Neural crest cell (in vitro differentiated cells): ENCODE results near the gene PAQR7. TPM values are rescaled to one million over a fixed set of nuclear protein-coding genes. Genes with fewer than 3 reads are reported as not detected.

Experiments used
- DNase-seq: peaks from one replicate; pipeline ENCODE4 v3.0.0; 2021; ENCODE audit warnings: low read depth, mixed read lengths, low spot score
- H3K27ac Mint-ChIP-seq: one replicate; pipeline ENCODE4 v1.8.0; 2021; ENCODE audit warnings: mild to moderate bottlenecking, mixed read lengths; ENCODE audit not compliant: unreplicated experiment
- H3K27me3 Mint-ChIP-seq: 2 replicates; pipeline ENCODE4 v1.8.0; 2021; ENCODE audit warnings: low read depth, mild to moderate bottlenecking, mixed read lengths
- H3K36me3 Mint-ChIP-seq: 2 replicates; pipeline ENCODE4 v1.8.0; 2021; ENCODE audit warnings: low read depth, mild to moderate bottlenecking, mixed read lengths
- H3K4me1 Mint-ChIP-seq: 2 replicates; pipeline ENCODE4 v1.8.0; 2021; ENCODE audit warnings: mixed read lengths
- H3K4me3 Mint-ChIP-seq: one replicate; pipeline ENCODE4 v1.8.0; 2021; ENCODE audit warnings: mild to moderate bottlenecking, mixed read lengths
- H3K9me3 Mint-ChIP-seq: 2 replicates; pipeline ENCODE4 v1.8.0; 2021; ENCODE audit warnings: mixed read lengths
- total RNA-seq: library from RNA; stranded (reverse); gene quantifications from 2 replicates; pipeline ENCODE4 v1.2.1, GENCODE V29; 2021
- TF ChIP-seq, protein P1 (sequence below): fragments of 200-600 bp; sonication (generic); conservative IDR thresholded peaks from 2 replicates; pipeline ENCODE4 v1.5.0; 2021; ENCODE audit warnings: antibody characterized with exemption, mild to moderate bottlenecking

Gene PAQR7
- total RNA-seq, 1 donor from 2014 or later: 12.7 TPM

DNA sequence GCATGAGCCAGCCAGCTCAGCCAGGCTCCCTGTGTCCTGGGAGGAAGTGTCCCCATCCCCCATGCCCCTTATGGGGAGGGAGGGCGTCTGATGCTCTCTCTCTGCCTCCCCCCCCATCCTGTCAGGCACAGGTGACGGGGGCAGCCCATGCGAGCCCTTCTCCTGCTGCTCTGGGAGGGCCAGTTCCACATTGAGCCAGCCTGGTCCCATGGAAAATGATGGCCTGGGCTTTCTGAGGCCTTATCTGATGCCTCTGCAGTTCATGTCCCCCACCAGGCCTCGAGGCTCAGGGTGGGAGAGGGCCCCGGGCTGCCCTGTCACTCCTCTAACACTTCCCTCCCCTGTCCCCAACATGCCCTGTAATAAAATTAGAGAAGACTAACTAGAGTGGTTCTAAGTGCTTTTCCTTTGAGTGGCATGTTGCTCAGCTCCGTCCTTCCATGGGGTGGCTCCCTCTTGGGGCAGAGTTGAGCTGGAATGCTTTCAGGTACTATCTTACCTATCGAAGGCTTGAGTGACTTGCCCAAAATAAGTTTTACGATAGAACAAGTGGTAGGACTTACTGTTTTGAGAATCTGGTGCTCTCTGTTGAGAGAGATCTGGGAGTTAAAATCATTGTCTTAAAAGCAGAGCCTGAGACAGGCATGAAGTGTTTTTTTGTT is 57.5 kb downstream of the PAQR7 start:
- Mint-ChIP-seq H3K27ac (peak overlapping the region; percentile 97), H3K9me3 (no peaks in the 10 kb centered on the region), H3K36me3 (no peaks in the 10 kb centered on the region), H3K27me3 (peaks cover 11% of the 10 kb centered on the region), H3K4me3 (peak overlapping the region; percentile 98), H3K4me1 (peaks cover 38% of the 10 kb centered on the region)
- no peak for DNase-seq
- TF ChIP-seq, protein P1, sequence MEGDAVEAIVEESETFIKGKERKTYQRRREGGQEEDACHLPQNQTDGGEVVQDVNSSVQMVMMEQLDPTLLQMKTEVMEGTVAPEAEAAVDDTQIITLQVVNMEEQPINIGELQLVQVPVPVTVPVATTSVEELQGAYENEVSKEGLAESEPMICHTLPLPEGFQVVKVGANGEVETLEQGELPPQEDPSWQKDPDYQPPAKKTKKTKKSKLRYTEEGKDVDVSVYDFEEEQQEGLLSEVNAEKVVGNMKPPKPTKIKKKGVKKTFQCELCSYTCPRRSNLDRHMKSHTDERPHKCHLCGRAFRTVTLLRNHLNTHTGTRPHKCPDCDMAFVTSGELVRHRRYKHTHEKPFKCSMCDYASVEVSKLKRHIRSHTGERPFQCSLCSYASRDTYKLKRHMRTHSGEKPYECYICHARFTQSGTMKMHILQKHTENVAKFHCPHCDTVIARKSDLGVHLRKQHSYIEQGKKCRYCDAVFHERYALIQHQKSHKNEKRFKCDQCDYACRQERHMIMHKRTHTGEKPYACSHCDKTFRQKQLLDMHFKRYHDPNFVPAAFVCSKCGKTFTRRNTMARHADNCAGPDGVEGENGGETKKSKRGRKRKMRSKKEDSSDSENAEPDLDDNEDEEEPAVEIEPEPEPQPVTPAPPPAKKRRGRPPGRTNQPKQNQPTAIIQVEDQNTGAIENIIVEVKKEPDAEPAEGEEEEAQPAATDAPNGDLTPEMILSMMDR: peak; percentile 40

DNA sequence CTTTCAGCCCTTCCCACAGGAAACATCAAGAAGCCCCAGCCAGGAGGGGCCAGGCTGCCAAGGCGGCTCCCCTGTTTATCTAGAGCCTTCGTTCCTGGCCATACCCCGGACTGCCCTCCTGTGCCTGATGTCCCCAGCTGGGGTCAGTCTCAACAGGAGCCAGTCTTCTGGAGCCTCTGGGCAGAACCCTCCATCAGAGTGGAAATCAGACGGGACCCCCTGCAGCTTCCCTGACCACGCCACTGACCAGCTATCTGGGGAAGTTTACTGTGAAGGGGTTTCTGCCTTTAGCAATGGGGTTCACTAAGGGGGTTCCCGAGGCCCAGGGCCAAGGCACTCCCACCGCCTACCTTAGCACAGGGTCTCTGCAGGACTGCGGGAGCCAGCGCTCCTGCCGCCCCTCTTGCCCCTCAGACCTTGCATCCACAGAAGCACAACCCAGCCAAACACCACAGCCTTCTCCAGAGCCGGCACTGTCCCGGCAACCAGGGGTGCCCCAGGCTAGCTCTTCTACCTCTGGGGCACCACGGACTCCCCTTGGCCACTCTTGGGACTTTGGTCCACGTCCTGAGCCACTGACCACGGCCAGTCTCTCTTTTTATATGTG is 59.3 kb downstream of the PAQR7 start:
- Mint-ChIP-seq H3K4me3 (peak overlapping the region; percentile 65), H3K27me3 (peaks cover 11% of the 10 kb centered on the region)
- TF ChIP-seq, protein P1: no peak

DNA sequence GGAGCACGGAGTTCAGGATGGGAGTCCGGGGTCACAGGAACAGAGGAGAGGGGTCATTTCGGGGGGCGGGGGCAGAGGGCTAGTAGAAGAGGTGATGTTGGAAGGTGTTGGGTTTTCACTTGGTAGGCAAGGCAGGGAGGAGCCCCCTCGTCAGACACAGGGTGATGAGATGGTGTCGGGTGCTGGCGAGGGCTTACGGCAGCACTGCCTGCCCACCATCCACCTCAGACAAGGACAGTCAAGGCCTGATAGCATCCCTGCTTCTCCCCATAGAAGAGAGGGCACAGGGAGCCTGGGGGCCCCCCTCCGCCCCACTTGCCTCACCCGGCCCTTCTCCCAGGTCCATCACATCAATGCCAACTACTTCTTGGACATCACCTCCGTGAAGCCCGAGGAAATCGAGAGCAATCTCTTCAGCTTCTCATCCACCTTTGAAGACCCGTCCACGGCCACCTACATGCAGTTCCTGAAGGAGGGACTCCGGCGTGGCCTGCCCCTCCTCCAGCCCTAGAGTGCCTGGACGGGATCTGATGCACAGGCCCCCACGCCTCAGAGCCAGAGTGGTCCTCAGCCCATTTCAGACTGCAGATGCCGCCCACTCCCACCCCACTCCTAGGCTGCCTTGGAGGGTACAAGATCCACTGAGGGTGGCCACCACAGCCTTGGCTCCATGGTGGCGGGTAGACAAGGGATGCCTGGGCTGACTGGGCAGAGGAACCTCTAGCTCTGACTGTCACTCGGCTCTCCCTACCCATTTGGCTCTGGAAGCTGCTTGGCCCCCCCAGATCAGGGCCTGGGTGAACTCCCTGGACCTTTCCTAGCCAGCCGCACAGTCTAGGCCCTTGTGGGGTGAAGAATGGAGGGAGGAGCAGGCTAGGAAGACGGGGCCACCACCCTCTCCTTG is 60.0 kb downstream of the PAQR7 start:
- TF ChIP-seq, protein P1: no peak
- Mint-ChIP-seq H3K27me3 (peaks cover 5% of the 10 kb centered on the region), H3K9me3 (no peaks in the 10 kb centered on the region), H3K4me1 (peaks cover 25% of the 10 kb centered on the region), H3K27ac (no peak overlapping the region), H3K36me3 (no peaks in the 10 kb centered on the region), H3K4me3 (peak overlapping the region; percentile 52)
- no peak for DNase-seq

More for the DNA sequence above, 59.3 kb downstream of the PAQR7 start:
- no peak for DNase-seq
- peak overlapping the region; percentile 12 for H3K27ac Mint-ChIP-seq
- no peaks in the 10 kb centered on the region for H3K9me3 Mint-ChIP-seq
- peaks cover 26% of the 10 kb centered on the region for H3K4me1 Mint-ChIP-seq
- no peaks in the 10 kb centered on the region for H3K36me3 Mint-ChIP-seq

DNA sequence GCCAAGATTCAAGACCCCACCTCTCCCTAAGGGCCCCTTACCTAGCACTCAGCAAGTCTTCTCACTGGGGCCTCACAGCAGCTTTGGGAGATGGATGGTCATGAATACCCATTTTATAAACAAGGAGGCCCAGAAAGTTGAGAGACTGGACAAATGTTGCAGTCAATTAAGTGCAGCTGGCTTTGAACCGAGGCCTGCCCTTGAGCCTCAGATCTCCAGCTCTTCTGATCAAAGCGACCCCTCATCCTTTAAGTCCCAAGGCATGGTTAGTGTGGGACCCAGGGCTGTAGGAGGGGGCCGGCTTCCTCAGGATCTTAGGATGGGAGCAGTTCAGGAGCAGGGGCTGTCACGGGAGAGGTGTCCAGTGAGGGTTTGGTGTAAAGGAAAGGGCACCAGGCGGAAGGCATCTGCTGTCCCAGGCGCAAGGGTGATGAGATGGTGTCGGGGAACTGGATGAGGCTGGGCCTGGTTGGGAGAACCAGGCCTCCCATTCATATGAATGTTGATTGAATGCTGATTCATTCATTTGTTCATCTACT is 60.9 kb downstream of the PAQR7 start:
- Mint-ChIP-seq H3K27ac (no peak overlapping the region), H3K36me3 (no peaks in the 10 kb centered on the region), H3K27me3 (peaks cover 5% of the 10 kb centered on the region), H3K4me3 (peak overlapping the region; percentile 15), H3K9me3 (no peaks in the 10 kb centered on the region), H3K4me1 (peaks cover 25% of the 10 kb centered on the region)
- no peak for DNase-seq
- TF ChIP-seq, protein P1: no peak

DNA sequence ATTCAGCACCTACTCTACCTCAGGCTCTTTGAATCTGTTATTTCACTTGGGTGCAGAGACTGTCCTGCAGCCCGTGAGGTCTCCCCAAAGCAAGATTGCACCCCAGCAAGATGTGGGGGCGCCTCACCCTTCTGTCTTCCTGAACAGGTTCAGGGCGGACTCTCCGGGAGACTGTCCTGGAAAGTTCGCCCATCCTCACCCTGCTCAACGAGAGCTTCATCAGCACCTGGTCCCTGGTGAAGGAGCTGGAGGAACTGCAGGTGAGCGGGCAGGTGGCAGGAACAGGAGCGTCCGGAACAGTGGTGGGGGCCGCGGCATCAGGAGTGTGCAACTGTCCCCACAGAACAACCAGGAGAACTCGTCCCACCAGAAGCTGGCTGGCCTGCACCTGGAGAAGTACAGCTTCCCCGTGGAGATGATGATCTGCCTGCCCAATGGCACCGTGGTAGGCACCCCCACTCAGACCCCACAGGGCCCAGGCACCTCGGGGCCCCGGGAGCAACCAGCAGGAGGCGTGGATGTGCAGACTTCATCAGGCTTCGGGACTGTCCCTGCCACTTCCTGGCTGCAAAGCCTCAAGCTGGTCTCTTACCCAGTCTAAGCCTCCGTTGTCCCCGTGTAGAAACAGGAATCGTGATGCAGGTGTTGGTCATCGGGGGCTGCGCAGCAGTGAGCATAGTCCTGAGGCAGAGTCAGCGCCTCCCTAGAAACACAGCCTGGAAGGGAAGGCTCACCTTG is 61.6 kb downstream of the PAQR7 start:
- Mint-ChIP-seq H3K27ac (peak overlapping the region; percentile 43), H3K4me3 (peak overlapping the region; percentile 63), H3K36me3 (no peaks in the 10 kb centered on the region), H3K27me3 (no peaks in the 10 kb centered on the region), H3K4me1 (peaks cover 18% of the 10 kb centered on the region), H3K9me3 (no peaks in the 10 kb centered on the region)
- no peak for DNase-seq
- TF ChIP-seq, protein P1: no peak
